OCI-M2 (cell line): ENCODE results near the gene MCF2L2.
"Not testable (repeated sequence)": the region's sequence is repeated elsewhere in the genome, so short reads cannot be mapped to it uniquely, and the experiment has no call there.

Experiments
- DNase-seq: peaks from one replicate; lab custom pipeline; 2025; ENCODE audit not compliant: unreplicated experiment; lab: John Stamatoyannopoulos, UW

MCF2L2 gene

DNA sequence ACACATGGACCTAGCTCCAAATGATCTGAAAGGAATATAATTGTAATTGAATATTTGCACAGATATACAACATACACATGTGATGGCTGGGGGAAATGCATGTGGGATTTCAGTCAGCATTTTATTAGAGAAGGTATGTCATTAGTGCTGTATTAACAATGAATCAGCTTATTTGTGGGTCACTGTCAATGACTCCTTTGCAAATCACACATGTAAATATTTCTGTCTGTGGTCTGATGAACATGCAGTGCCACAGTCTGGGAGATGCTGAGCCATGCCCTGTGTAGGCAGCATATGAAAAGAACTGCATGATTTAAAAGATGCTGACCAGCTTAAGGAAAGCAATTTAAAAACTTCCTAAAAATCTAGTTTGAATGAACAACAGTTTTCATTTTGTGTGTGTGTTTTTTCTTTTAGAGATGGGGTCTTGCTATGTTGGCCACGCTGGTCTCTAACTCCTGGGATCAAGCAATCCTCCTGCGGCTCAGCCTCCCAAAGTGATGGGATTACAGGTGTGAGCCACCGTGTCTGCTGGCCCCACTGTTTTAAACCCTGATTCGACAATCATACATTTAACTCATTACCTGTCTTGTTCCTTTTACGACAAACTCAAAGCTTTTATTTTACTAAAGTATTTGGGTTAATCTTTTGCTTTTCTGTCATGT, 176.2 kb downstream of the MCF2L2 start:
- no peak for DNase-seq

DNA sequence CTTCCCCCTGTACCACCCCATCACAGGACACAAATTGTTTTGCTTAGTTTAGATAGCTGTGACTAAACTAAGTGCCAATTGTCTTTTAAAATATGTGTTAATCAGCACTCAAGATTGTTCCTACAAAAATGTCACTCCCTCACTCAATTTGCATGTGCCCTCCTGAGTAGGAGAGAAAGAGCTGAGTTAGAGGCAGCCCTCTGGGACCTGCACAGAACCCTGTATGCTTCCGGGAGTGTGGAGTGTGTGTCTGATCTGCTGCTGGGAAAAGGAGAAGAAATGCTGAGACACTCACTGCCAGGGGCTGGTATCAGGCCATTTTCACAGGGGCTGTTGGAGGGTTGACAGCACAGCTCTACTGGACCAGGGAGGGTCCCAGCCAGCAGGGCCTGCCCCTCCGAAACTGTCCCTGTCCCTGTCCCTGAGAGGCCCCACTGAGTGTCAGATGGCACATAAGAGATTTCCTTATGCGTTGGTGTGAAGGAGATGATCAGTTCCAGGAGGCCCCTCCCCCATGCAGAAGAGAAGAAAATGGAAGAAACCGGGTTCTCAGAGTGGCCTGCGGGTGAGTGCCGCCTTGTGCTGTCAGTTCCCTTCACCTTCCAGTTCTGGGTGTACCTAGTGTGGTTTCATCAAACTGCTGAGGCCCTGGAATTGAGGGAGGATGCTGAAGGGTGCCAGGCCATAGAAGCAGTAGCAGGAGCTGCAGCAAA, 179.3 kb downstream of the MCF2L2 start:
- DNase-seq = no peak

DNA sequence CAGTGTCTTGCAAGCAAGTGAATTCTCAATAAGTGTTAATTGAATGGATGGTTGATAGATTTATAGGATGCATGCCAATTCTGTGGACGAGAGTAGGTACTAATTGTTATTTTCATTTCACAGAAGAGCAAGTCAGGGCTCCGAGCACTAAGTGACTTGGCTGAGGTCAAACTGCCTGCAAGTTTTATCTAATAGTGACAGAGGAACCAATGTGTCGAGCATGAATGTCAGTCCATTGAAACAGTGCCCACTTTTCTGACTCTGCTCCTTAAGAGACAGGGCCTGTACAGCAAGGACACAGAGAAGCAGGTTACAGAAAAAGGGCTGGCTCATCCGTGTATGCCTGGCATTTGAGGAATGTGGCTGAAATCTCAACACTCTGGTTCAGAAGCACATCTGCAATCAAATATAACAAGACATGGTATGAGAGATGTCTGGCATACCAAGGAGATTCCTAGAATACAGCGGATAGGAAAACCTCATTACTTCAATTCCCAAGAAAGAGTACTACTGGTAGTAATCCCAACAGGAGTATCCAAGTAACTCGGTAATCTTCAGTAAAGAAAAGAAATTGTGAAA, 181.3 kb downstream of the MCF2L2 start:
- no peak for DNase-seq

DNA sequence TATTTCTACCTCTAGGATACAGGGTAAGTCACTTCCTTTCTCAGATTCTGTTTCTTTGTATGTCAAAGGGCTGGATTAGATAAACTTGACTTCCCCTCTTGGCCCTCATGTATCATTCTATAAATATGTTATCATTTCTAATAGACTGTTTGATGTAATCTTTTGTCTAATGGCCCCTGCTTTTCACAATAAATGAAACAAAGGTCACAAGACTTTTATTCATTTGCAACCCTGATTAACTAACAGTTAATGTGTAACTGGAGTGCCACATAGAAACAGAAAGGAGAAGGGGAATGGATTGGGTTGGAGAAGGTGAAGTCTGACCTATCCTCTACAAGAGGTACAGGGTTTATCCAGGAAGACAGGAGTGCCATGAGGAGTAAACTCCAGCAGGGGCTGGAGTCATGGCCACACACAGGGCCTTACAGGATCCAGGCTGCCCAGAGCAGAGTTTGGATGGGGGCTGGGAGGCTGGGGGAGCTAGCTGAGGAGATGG, 183.4 kb downstream of the MCF2L2 start:
- DNase-seq = no peak

DNA sequence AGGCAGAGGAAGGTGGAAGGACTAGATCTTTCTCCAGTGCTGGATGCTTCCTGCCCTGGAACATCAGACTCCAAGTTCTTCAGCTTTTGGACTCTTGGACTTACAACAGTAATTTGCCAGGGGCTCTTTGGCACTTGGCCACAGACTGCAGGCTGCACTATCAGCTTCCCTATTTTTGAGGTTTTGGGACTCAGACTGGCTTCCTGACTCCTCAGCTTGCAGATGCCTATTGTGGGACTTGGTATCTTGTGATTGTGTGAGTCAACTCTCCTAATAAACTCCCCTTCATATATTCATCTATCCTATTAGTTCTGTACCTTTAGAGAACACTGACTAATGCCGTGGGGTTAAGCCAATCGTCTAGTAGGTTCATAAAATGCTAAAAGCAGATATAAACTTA, 184.2 kb downstream of the MCF2L2 start:
- DNase-seq = no peak

DNA sequence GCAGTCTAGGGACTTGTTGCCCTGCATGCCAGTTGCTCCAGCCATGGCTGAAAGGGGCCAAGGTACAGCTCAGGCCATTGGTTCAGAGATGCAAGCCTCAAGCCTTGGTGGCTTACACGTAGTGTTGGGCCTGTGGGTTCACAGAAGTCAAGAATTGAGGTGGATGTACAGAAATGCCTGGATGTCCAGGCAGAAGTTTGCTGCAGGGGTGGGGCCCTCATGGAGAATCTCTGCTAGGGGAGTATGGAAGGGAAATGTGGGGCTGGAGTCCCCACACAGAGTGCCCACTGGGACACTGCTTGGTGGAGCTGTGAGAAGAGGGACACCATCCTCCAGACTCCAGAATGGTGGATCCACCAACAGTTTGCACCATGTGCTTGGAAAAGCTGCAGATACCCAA, 186.0 kb downstream of the MCF2L2 start:
- no peak for DNase-seq

DNA sequence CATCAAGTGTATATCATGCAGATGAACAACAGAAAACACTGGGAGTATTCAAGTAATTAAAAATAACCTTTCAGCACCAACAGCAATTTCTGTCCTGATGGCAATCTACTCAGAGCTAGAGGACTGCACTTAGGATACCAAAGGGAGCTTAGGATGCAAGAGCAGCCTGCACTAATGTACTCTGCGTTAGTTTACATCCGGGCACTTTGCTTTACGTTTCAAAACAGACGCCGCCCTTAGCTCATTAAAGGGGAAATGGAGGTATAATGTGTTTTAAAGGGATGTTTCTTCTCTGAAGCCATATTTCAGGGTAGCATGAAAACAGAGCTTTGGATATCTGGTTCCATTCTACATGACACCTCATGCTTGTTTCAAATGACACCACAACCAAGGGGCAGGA, 189.4 kb downstream of the MCF2L2 start:
- no peak for DNase-seq

DNA sequence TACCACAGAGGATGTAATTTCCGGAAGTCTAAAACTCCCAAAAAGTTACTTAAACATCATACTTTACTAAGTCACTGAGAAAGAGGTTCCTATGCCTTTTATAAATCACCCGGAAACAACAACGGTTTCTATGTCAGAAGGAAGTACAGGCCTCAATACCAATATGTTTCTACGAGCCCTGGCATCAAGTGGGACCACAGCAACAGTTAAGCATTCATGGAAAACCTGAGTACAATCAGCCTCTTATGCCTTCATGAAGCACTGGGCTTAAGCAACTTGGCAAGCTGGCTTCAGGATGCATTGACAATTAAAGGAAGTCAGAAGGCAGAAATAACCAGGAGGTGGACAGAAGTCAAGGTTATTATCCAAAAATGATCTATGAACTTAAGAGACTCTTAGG, 194.5 kb downstream of the MCF2L2 start:
- DNase-seq = no peak

DNA sequence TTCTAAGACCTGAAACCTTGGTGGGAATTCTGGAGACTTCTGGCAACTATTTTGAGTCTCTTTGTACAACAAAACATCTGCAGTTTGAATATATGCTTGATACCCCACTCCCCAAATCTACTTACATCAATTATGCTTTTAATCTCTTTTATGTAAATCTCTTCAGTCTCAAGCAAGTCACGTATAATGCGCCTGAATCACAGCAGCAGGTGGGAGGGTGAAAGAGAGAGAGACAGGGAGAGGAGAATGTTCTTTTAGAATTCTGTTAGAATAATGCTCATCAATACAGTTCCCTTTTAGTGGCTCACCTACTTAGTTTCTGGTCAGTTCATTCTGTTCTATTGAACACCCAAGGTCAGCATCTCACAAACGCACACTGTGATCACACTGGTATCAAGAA, 197.6 kb downstream of the MCF2L2 start:
- DNase-seq = no peak

DNA sequence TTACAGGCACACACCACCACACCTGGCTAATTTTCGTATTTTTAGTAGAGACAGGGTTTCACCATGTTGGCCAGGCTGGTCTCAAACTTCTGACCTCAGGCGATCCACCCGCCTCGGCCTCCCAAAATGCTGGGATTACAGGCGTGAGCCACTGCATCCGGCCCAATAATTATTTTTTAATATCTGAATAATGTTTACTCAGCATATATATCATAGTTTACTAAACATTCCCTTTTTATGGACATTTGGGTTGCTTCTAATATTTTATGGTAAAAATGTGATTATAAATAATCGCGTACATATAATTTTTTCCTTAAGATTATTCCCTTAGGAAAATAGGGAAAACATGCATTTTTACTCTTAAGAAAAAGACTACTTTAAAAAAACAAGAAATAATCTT, 198.2 kb downstream of the MCF2L2 start:
- not testable (repeated sequence) for DNase-seq

DNA sequence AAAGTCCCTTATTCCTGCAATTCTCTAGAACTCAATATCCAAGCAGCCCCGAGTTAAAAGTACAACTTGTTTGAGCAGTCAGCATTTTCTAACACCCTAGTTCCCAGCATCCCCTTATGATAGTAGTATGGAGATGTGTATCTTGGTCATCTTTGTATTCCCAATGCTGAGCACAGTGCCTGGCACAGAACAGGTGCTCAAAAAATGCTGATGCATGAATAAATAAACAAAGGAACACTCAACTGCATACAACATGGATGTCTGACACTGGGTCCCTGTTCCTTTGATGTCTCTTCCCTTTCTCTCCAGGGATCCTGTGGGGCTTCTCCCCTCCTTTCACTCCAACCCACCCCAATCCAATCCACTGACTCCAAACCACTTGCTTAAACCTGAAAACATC, 199.2 kb downstream of the MCF2L2 start:
- DNase-seq = no peak

DNA sequence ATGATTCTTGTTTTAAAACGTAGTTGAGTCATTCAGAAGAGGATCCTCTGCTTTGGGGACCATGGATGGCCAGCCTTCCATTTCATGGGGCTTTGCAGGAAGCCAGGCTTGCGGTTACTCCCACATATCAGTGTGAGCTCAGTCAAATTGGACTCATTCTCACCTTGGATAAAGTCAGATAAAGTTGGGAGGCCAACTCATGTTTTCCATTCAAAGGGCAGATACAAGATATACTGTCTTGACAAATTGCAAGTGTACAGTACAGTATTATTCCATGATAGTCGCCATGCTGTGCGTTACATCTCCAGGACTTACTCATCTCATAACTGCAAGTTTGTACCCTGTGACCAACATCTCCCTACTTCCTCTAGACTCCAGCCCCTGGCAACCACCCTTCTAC, 200.8 kb downstream of the MCF2L2 start:
- DNase-seq = no peak

DNA sequence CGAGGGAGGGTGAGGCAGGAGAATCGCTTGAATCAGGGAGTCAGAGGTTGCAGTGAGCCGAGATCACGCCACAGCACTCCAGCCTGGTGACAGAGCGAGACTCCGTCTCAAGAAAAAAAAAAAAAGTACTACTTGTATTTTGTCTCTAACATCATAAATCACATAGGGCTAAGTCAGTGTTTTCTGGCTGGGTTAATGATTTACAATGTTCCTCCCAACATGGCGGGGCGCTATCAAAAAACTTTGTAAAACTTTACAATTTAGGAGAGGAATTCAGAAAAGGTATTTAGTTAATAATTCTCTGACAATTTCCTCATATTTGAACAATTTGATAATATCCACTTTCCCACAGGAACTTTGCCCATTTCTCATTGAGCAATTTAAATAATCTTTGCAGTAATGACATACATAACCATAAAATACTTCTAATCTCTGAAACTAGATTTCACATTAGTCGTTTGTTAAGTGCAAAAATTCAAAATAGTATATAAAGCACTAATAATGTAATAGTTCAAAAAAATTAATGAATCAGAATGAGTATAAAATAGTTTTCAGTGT, 202.0 kb downstream of the MCF2L2 start:
- no peak for DNase-seq

DNA sequence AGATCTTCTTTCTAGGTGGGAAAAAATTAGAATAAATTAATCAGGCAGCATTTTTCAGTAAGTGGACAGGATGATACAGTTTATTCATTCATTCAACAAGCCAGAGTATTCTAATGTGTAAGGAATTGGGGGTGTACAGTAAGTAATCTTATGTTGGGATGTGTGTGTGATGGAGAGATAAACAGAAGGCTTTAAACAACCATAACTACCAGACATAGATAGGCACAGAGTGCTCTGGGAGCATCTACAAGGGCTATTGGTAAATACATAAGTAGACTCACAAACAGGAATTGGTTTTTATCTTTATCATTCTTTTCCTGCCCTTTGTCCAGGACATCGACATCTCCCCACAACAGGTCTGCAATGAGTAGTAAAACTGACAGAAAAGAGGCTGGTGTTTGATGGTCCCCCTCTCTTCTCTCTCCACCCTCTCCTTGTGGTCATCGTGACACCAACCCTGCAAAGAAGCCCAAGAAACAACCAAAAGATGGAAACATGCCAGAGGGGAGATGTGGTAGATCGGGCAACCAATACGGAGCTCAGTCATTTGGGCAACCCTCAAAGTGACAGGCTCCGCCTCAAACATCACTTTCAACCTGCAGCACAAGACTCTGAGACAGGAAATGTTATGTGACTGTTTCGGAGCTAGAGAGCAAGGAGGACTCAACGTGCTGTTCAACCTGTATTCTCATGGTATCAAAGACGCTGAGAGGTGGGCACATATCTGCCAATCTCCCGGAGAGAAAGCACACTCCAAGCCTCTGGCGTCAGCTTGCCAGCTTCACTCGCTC, 204.0 kb downstream of the MCF2L2 start:
- no peak for DNase-seq

DNA sequence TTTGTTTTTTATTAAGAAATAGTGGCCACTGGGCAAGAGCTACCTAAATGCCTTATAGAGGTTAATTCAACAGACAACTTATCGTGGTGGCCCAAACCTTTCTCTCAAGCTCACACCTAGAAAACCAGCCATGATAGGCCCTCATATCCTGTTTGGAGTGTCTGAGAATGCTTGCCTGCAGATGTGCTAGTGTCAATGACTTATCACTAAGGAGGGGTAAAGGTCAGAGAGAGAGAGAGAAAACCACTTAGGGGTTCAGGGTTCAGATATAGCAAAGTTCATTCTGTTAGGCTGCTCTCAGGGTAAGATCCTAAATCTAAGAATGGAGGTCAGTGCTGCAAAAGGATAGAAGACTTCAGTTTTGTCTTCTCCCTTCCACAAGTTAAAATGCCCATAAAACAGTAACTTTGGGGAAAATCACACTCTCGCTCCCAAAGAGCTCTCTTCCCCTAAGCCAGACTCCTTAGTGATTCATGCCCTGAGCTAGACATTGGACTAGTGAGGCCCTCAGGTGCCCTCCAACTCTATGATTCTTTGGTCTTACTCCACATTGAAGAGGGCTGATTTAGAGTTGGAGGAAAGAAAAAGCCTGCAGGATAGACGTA, 205.7 kb downstream of the MCF2L2 start:
- DNase-seq = no peak

DNA sequence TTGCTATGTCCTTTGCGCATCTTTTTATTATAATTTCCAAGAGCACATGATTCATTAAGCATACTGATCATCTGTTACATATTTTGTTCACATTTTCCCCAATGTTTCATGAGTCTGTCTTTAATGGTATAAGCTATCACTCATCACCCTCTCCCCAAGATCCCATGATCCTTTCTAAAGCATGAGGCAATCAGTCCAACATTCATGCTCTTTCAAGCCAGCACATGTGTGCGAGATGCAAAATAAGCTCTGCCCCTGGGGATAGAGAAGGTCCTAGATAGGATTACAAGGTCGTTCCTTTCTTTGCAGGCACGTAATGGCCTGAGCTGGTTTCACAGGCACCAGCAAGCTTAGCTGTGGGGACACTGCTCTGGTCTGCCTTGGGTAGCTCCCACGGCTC, 207.6 kb downstream of the MCF2L2 start:
- DNase-seq = no peak

DNA sequence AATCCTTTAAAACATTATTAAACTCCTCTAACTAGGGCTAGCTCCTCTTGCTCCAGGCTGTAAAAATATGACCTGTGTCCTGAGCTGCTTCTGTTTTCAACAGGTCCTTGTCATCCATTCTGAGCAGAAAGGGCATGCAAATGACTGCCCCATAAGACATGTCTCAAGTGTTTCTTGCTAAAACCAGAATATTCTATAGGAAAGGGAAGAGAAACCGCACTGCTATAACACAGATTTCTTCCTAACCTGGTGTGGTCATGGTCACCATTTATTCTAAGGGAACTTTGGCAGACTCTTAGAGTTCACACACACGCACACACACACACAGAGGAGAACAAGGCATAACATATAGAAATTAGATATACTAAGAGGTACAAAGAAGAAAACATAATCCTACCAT, 209.6 kb downstream of the MCF2L2 start:
- DNase-seq = no peak

DNA sequence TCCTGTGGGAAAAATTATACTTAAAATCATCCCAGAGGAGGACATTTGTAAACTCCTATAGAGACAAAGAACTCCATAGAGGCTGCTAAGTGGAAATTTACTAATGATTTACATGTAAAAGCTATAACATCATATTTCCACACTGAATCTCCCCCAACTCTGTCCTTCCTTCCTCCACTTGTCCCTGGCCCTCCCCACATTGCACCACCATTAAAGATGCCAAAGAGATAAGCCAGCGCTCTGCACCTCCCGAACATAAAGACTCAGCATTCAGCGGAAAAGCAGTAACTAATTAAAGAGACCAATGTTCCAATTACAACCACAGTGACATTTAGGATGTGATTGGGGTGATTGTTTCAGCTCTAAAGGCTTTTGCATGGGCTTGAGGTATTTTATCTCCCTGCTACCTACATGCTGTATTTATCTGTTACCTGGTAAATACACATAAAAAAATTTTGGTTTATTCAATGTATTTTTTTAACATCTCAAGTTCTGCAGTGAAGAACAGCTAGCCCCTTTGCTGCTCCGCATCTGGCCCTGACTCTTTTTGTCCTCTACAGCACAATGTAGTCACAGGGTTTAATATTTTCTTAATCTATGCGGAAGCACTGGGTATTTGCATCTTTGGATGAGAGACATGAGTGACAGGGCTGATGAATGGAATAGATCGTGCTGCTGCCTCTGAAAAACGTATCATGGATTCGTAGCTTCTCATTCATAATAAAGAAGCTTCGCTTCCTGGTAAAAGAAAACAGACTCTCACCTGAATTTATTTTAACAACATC, 210.7 kb downstream of the MCF2L2 start:
- no peak for DNase-seq

DNA sequence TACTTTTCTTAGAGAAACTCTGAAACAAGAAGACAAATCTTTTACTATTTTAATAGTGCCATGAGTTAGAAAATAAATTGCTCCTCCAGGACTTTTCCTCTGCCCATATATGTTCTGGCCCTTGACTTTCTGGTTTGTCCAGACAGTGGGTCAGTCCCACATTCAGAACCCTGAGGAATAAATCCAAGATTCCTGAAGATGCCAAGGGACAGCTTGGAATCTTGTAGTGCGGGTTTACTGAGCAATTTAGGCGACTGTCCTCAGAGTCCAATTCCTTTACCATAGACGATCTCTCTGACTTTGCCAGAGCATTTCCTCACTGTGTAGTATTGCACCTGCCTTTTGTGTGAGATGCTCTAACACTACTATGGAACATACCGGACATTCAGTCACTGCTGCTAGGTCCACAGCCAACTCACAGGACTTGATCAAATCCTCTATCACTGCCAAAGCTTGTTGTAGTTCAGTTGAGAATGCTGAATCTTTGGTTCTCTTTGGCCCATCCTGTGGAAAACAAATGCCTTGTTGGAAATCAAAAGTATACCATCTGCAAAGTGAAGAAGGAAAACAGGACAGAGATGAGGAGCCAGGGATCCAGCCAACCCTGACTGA, 212.7 kb downstream of the MCF2L2 start:
- no peak for DNase-seq

DNA sequence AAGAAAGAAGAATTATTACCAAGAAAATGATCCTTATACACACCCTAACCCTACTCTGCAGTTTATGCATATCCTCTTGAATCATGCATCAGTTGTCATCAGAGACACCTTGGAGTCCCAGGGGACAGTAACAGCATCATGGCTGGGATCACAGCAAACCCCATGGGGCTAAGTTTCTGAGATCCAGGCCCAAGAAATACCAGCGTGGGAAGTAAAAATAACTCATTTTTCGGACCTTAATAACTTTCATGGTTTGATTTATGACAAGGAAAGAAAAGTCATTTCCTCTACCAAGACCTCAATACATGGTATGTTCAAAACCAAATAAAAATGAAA, 214.2 kb downstream of the MCF2L2 start:
- DNase-seq = no peak
